Peyer's patch (tissue), 4 donors: Measurements from ENCODE around the gene HS3ST5.

Experiments
- POLR2A ChIP-seq, 2 donors: fragments of 450-650 bp; IDR thresholded peaks; one replicate each; pipeline ENCODE4 v1.5.1; 2017; ENCODE audit warnings: antibody characterized with exemption in 2 of 2, mild to moderate bottlenecking in 2 of 2, moderate library complexity in 2 of 2
- TF ChIP-seq, protein P1 (sequence below), 6 experiments: fragments of 450-650 bp in 4 of 6; fragments of 200-600 bp in 2 of 6; sonication (generic) in 1 of 6; IDR thresholded peaks; one replicate each; pipeline ENCODE4 v1.5.1; 2017 to 2019; ENCODE audit warnings: antibody characterized with exemption in 6 of 6, mild to moderate bottlenecking in 3 of 6, moderate library complexity in 1 of 6

DNA sequence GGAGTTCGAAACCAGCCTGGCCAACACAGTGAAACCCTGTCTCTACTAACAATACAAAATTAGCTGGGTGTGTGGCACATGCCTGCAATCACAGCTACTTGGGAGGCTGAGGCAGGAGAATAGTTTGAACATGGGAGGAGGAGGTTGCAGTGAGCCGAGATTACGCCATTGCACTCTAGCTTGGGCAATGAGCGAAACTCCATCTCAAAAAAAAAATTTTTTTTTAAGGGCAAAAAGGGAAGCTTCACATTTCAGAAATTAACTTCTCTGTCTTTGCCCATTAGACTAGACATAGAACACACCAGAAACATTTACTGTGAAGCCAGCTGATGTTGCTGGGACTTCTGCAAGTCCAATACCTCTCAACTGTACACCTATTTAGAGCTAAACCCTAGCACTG, 281.1 kb downstream of the HS3ST5 start:
- TF ChIP-seq, protein P1, sequence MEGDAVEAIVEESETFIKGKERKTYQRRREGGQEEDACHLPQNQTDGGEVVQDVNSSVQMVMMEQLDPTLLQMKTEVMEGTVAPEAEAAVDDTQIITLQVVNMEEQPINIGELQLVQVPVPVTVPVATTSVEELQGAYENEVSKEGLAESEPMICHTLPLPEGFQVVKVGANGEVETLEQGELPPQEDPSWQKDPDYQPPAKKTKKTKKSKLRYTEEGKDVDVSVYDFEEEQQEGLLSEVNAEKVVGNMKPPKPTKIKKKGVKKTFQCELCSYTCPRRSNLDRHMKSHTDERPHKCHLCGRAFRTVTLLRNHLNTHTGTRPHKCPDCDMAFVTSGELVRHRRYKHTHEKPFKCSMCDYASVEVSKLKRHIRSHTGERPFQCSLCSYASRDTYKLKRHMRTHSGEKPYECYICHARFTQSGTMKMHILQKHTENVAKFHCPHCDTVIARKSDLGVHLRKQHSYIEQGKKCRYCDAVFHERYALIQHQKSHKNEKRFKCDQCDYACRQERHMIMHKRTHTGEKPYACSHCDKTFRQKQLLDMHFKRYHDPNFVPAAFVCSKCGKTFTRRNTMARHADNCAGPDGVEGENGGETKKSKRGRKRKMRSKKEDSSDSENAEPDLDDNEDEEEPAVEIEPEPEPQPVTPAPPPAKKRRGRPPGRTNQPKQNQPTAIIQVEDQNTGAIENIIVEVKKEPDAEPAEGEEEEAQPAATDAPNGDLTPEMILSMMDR (IDR thresholded peaks at IDR 0.05), result no peak
- no peak for TF ChIP-seq POLR2A (IDR thresholded peaks at IDR 0.05)
